Activated CD8-positive, alpha-beta memory T cell treated with anti-CD3 and anti-CD28 coated beads for 36 hours (primary cell): ENCODE measurements around the gene ASXL1. TPM values are rescaled to one million over a fixed set of nuclear protein-coding genes. Genes with fewer than 3 reads are reported as not detected.

Experiments
- CTCF ChIA-PET: fragments of 350-600 bp; sonication (Branson Sonifier 250); formaldehyde crosslinking; loops from one replicate; lab custom pipeline; 2021; ENCODE audit warnings: antibody characterized with exemption; lab: Charles Lee
- POLR2A ChIA-PET: fragments of 350-600 bp; sonication (Branson Sonifier 250); formaldehyde crosslinking; loops from one replicate; lab custom pipeline; 2021; ENCODE audit warnings: antibody characterized with exemption; lab: Charles Lee
- total RNA-seq, 2 experiments: library from RNA; stranded (reverse); gene quantifications; one replicate each; pipeline ENCODE4 v1.2.3, GENCODE V29; 2021

ASXL1 gene
- total RNA-seq, 2 experiments from 2014 or later = 119 to 122 TPM

- POLR2A ChIA-PET = no interaction called here
- CTCF ChIA-PET = no interaction called here
Measured at GRCh38 chr20:32442630-32443373, 84.7 kb downstream of the ASXL1 start.

GRCh38 chr20:32443386-32443974 lies 85.3 kb downstream of the ASXL1 start:
- CTCF ChIA-PET = no interaction called here
- POLR2A ChIA-PET = no interaction called here

GRCh38 chr20:32444474-32445220 lies 86.5 kb downstream of the ASXL1 start:
- ChIA-PET CTCF (no interaction called here), POLR2A (no interaction called here)

GRCh38 chr20:32445539-32446273 lies 87.6 kb downstream of the ASXL1 start:
- CTCF ChIA-PET = no interaction called here

GRCh38 chr20:32446301-32447100 lies 88.4 kb downstream of the ASXL1 start:
- ChIA-PET CTCF (no interaction called here), POLR2A (no interaction called here)

More at GRCh38 chr20:32445539-32446273, 87.6 kb downstream of the ASXL1 start:
- POLR2A ChIA-PET = no interaction called here

- POLR2A ChIA-PET = interaction anchor here (0.6 kb wide), 1 partner anchor 30 kb away, joined by 8 read pairs; no protein-coding TSS in a partner anchor
- CTCF ChIA-PET = no interaction called here
Measured at GRCh38 chr20:32447136-32448027, 89.3 kb downstream of the ASXL1 start.

- POLR2A ChIA-PET = no interaction called here
Measured at GRCh38 chr20:32448306-32449056, 90.3 kb downstream of the ASXL1 start.

GRCh38 chr20:32449057-32449889 lies 91.1 kb downstream of the ASXL1 start:
- ChIA-PET CTCF (interaction anchor here (0.8 kb wide), 1 partner anchor 225 kb away, joined by 4 read pairs; the partner anchor contains the start of gene C20orf203), POLR2A (no interaction called here)

More at GRCh38 chr20:32448306-32449056, 90.3 kb downstream of the ASXL1 start:
- CTCF ChIA-PET = interaction anchor here (0.8 kb wide), 1 partner anchor 225 kb away, joined by 4 read pairs; the partner anchor contains the start of gene C20orf203

- CTCF ChIA-PET = no interaction called here
- POLR2A ChIA-PET = no interaction called here
Measured at GRCh38 chr20:32449890-32450401, 91.8 kb downstream of the ASXL1 start.

- ChIA-PET CTCF (no interaction called here), POLR2A (no interaction called here)
Measured at GRCh38 chr20:32450484-32451061, 92.4 kb downstream of the ASXL1 start.

- ChIA-PET CTCF (no interaction called here), POLR2A (no interaction called here)
Measured at GRCh38 chr20:32451340-32451681, 93.2 kb downstream of the ASXL1 start.

GRCh38 chr20:32451682-32452461 lies 93.7 kb downstream of the ASXL1 start:
- ChIA-PET POLR2A (no interaction called here), CTCF (interaction anchor here (0.8 kb wide), 1 partner anchor 296 kb away, joined by 3 read pairs; no protein-coding TSS in a partner anchor)

GRCh38 chr20:32452776-32453466 lies 94.8 kb downstream of the ASXL1 start:
- ChIA-PET CTCF (interaction anchor here (0.5 to 0.8 kb wide), 2 partner anchors 71 to 297 kb away, joined by 3 read pairs; no protein-coding TSS in a partner anchor), POLR2A (no interaction called here)

GRCh38 chr20:32453467-32454163 lies 95.5 kb downstream of the ASXL1 start:
- ChIA-PET POLR2A (no interaction called here), CTCF (interaction anchor here (0.5 to 0.8 kb wide), 2 partner anchors 27 to 72 kb away, joined by 3 read pairs; no protein-coding TSS in a partner anchor)
